Endothelial cell (in vitro differentiated cells): Measurements from ENCODE around the gene TMEM163. TPM values are rescaled to one million over a fixed set of nuclear protein-coding genes. Genes with fewer than 3 reads are reported as not detected.

Experiments used
- DNase-seq: peaks from one replicate; pipeline ENCODE4 v3.0.0; 2021; ENCODE audit warnings: low spot score
- H3K27ac Mint-ChIP-seq: one replicate; pipeline ENCODE4 v1.8.0; 2021; ENCODE audit warnings: mixed read lengths, inconsistent platforms; ENCODE audit not compliant: unreplicated experiment
- H3K27me3 Mint-ChIP-seq: one replicate; pipeline ENCODE4 v1.8.0; 2021; ENCODE audit warnings: mild to moderate bottlenecking, moderate library complexity, mixed read lengths, inconsistent platforms; ENCODE audit not compliant: unreplicated experiment
- H3K36me3 Mint-ChIP-seq: one replicate; pipeline ENCODE4 v1.8.0; 2021; ENCODE audit warnings: mild to moderate bottlenecking, low read depth, mixed read lengths, inconsistent platforms; ENCODE audit not compliant: unreplicated experiment
- H3K4me1 Mint-ChIP-seq: one replicate; pipeline ENCODE4 v1.8.0; 2021; ENCODE audit warnings: mild to moderate bottlenecking, mixed read lengths, inconsistent platforms; ENCODE audit not compliant: unreplicated experiment
- H3K4me3 Mint-ChIP-seq: one replicate; pipeline ENCODE4 v1.8.0; 2021; ENCODE audit warnings: mild to moderate bottlenecking, mixed read lengths, inconsistent platforms; ENCODE audit not compliant: unreplicated experiment
- H3K9me3 Mint-ChIP-seq: one replicate; pipeline ENCODE4 v1.8.0; 2021; ENCODE audit warnings: mixed read lengths, inconsistent platforms; ENCODE audit not compliant: unreplicated experiment
- CTCF ChIP-seq: fragments of 200-600 bp; sonication (generic); IDR thresholded peaks from one replicate; pipeline ENCODE4 v1.5.0; 2021; ENCODE audit warnings: antibody characterized with exemption; ENCODE audit not compliant: unreplicated experiment
- total RNA-seq: library from RNA; stranded (reverse); fragmentation: NEBNext Ultra II Directional; extraction: Animal tissue kit (Norgen Biotek cat#: 25700); gene quantifications from one replicate; pipeline ENCODE4 v1.2.1, GENCODE V29; 2021; ENCODE audit not compliant: unreplicated experiment

Gene TMEM163
- total RNA-seq, 1 donor from 2014 or later, result 150 TPM

GRCh38 chr2:134420259-134420658, 298.5 kb downstream of the TMEM163 start:
- DNase-seq, result no peak
- Mint-ChIP-seq H3K9me3 (no peaks in the 10 kb centered on the region), H3K27ac (peak overlapping the region; percentile 62), H3K4me3 (no peak overlapping the region), H3K36me3 (peaks cover 24% of the 10 kb centered on the region), H3K27me3 (no peaks in the 10 kb centered on the region), H3K4me1 (peaks cover 36% of the 10 kb centered on the region)
- TF ChIP-seq CTCF, result no peak

- no peak for DNase-seq
- H3K4me1 Mint-ChIP-seq, result peaks cover 19% of the 10 kb centered on the region
Observed at GRCh38 chr2:134417968-134418582, 300.7 kb downstream of the TMEM163 start.

GRCh38 chr2:134416637-134417036, 302.2 kb downstream of the TMEM163 start:
- no peak for TF ChIP-seq CTCF
- Mint-ChIP-seq H3K36me3 (no peaks in the 10 kb centered on the region), H3K9me3 (no peaks in the 10 kb centered on the region), H3K27me3 (no peaks in the 10 kb centered on the region), H3K27ac (no peak overlapping the region), H3K4me1 (peaks cover 11% of the 10 kb centered on the region), H3K4me3 (no peak overlapping the region)
- no peak for DNase-seq

More at GRCh38 chr2:134417968-134418582, 300.7 kb downstream of the TMEM163 start:
- Mint-ChIP-seq H3K9me3 (no peaks in the 10 kb centered on the region), H3K27me3 (no peaks in the 10 kb centered on the region), H3K4me3 (no peak overlapping the region), H3K36me3 (peaks cover 5% of the 10 kb centered on the region), H3K27ac (no peak overlapping the region)
- TF ChIP-seq CTCF, result no peak

- Mint-ChIP-seq H3K27ac (no peak overlapping the region), H3K4me3 (no peak overlapping the region), H3K36me3 (no peaks in the 10 kb centered on the region), H3K4me1 (peaks cover 11% of the 10 kb centered on the region), H3K9me3 (no peaks in the 10 kb centered on the region), H3K27me3 (peaks cover 3% of the 10 kb centered on the region)
- no peak for DNase-seq
- TF ChIP-seq CTCF, result no peak
Observed at GRCh38 chr2:134416018-134416417, 302.8 kb downstream of the TMEM163 start.

GRCh38 chr2:134413912-134414311, 304.9 kb downstream of the TMEM163 start:
- Mint-ChIP-seq H3K27ac (no peak overlapping the region), H3K9me3 (no peaks in the 10 kb centered on the region), H3K27me3 (peaks cover 4% of the 10 kb centered on the region), H3K4me1 (peaks cover 3% of the 10 kb centered on the region), H3K4me3 (no peak overlapping the region), H3K36me3 (no peaks in the 10 kb centered on the region)
- no peak for TF ChIP-seq CTCF
- no peak for DNase-seq
